NCI-H1930 (cell line): ENCODE measurements around the gene FAM47E.
"Not testable (repeated sequence)": the region's sequence is repeated elsewhere in the genome, so short reads cannot be mapped to it uniquely, and the experiment has no call there.

Experiments
- DNase-seq, 2 experiments: peaks; one replicate each; lab custom pipeline; 2025; lab: John Stamatoyannopoulos, UW

FAM47E gene

DNA sequence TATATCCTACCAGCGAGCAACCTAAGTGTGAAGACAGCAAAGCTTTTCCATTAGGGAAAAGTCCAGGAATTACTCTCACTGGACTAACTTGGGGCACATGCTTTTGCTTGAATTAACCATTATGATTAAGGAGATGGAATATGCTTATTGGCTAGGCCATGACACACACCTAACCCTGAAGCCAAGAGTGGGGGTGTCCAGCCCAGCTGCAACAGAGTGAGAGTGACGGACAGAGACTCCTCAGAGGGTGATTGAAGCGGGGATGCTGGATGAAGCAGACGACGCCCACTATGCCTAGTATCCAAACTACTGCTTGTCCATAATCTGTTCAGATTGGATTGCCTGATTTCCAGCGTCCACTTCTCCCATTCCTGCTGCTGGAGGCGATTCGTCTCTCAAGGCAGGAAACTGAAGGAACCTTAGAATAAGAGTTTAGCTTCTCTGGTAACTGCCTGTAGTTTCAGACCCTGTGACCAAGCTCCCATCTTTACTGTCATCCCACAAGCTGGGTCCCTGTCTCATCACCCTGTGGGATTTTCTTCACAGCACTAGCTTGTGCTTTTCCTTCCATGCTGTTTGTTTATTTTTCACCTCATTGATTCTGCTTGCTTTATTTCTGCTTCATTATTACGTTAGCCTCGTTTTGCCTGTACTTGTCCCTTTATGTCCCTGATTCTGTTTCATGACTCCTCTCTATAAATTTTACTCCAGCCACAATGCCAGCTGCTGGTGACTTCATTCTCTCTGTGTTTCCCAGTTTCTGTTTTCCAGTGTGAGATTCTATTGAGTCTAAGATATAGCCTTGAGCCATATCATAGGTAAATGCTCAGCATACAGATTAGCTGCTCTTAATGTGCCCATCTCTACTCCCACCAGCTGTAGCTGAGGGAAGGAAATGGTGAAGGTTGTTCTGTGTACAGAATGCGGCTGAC is 19.0 kb downstream of the FAM47E start:
- no peak for DNase-seq

- no peak for DNase-seq
Observed at GRCh38 chr4:76271248-76271647, 19.7 kb downstream of the FAM47E start.

DNA sequence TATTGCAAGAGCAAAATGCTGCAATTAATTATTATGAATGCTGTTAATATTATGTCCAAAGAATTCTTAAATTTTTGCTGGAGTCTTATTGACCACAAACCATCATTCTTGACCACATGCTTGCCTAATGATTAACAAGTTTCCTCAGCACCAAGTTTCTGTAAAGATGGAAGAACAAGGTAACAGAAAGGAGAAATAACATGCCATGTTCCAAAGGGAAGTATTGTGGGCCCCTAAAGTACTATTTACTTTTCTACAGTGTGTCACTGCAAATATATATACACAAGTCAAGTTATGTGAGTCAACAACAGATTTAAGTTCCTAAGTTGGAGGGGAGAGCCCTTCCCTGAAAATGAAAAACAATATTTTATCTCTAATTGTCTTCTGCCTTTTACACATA is 20.6 kb downstream of the FAM47E start:
- DNase-seq: no peak

- no peak for DNase-seq
Observed at GRCh38 chr4:76272582-76272981, 21.1 kb downstream of the FAM47E start.

DNA sequence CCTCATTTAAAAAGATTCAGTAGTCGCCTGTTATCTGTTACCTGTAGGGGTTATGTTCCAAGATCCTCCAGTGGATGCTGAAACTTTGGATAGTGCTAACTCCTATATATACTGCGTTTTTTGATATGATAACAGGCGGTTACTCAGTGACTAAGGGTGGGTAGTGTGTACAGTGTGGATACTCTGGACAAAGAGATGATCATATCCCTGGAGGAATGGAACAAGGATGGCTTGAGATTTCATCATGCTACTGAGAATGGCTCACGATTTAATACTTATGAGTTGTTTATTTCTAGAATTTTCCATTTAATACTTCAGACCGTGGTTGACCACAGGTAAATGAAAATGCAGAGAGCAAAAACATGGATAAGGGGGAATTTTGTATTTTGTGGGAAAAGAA is 21.5 kb downstream of the FAM47E start:
- peak in 1 of 2 experiments; percentile 32 for DNase-seq

- DNase-seq: no peak
Observed at GRCh38 chr4:76275486-76276124, 24.1 kb downstream of the FAM47E start.

GRCh38 chr4:76276813-76277212 is 25.3 kb downstream of the FAM47E start:
- no peak for DNase-seq

DNA sequence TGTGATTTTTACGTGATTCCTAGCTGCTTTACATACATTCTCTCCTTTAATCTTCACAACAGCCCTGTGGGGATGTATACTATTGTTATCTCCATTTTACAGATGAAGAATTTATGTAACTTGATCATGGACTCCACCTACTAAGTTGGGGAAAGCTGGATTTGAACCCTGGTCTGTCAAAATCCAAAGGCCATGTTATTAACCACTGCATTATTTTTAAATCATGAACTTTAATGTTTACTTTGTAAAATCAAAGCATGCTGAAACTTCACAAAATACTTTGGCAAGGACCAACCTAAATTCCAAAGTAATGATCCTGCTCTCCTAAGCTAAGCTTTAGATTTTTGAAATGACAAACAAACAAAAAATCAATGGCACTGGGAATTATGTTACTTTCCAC is 26.1 kb downstream of the FAM47E start:
- no peak for DNase-seq

DNA sequence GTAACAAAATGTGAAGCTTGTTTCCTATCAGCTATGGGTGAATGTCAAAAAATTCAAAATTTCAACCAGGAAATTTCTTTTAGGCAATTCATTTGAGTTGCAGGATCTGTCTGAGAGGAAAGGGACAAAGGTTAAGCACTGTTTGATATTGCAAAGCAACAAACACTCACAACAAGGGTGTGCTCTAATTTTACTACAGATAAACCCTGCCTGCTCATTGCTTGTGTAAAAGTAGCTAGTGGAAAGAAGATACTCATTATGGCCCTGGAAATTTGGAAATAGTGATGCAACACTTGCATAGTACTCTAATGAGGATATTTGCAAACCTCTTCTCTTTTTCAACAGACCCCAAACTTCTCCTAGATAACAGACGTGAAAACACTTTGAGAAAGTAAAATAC is 27.1 kb downstream of the FAM47E start:
- no peak for DNase-seq

DNA sequence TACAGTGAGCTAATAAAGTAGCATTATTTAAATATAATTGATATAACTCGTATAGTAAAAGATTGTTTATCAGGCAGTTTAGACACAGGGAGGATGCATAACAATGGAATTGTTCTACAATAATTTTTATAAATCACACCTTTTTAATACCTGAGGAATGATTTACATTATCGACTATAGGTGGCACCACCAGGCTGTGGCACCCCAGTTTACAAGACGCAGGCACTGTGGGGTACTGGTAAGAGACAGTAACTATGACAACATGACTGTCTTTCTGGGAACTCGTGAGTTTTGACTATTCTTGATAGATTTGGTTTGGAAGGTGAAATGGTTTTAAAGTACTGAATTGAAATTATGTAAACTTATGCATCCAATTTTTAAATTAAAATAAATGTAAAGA is 27.9 kb downstream of the FAM47E start:
- no peak for DNase-seq

DNA sequence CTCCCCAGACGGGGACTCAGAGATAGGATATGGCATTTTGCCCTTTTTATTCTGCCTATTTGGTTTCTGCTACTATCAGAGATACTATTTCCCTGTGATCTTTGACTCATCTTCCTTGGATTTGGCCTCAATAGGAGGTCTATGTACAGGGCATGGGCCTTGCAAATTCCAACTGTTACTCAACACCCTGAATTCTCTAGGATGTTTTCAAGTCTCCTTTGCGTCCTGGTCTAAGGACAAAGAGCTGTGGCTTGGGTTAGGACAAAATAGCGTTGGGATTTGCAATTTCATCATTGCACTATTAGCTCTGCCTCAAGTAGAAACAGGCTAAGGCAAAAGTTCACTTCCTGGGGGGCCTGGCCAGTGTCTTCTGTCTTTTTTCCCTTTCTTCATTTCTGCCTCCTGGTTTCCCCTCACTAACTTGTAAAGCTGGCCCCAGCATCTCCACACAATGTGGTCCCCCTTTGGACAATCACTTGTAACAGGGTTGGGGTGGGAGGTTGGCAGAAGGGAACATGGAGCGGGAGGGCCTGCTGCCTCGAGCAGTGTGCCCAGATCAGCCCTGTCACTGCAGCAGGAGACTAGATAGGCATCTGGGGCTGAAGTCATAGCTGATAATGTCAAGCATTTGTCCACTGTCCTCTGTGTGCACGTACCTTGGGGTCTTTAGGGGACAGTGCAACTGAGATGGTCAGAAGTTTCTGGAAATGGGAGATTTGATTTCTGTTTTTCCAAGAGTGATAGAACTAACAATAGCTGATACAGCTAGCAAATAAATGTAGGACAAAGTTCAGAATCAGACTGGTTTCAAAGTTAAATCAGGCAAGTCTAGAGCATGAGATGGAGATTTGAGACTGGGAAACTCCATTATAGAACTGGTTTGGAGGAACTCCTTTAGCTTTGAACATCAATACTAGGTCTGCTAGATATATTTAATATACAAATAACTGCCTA is 29.2 kb downstream of the FAM47E start:
- no peak for DNase-seq

GRCh38 chr4:76281594-76281993 is 30.1 kb downstream of the FAM47E start:
- DNase-seq: not testable (repeated sequence)

GRCh38 chr4:76282941-76283689 is 31.6 kb downstream of the FAM47E start:
- DNase-seq: no peak

GRCh38 chr4:76283900-76284299 is 32.4 kb downstream of the FAM47E start:
- no peak for DNase-seq

GRCh38 chr4:76287811-76288210 is 36.3 kb downstream of the FAM47E start:
- not testable (repeated sequence) for DNase-seq

GRCh38 chr4:76292730-76293129 is 41.2 kb downstream of the FAM47E start:
- no peak for DNase-seq

GRCh38 chr4:76293772-76294171 is 42.3 kb downstream of the FAM47E start:
- no peak for DNase-seq

DNA sequence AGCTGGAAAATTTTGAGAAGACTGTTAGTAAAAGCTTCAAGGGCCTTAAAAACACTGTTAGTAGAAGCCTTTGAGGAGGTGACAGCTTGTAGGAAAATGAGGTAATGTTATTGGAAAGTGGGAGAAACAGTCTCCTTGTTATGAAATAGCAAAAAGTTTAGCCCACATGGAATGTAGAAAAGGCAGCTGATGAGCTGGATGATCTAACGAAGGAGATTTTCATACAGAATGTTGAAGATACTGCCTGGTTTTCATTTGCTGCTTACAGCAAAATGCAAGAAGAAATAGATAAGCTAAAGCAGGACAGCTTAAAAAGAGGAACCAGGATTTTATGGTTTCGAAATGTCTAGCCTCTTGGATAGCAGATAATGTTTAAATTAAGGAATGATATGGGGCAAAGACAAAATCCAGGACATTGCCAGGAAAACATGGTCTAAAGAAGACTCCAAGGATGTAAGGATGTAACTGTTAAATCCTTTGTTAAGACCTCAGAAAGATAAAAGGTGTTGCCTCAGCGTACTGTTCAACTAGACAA is 44.8 kb downstream of the FAM47E start:
- no peak for DNase-seq

DNA sequence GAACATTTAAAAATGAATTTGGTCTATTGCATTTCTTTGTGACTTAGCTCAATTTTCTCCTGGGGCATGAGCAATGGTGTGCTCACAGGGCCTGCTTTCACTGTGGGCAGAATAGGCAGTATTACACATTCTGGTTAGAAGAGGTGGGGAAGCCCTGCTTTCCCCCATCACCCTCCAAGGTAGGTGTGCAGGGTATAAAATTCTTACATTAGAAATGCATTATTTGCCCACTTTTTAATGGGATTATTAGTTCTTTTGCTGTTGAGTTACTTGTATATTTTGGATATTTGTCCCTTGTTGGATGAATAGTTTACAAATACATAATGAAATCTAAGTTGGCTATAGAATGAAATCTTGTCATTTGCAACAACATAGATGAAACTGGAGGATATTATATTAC is 46.7 kb downstream of the FAM47E start:
- DNase-seq: no peak

DNA sequence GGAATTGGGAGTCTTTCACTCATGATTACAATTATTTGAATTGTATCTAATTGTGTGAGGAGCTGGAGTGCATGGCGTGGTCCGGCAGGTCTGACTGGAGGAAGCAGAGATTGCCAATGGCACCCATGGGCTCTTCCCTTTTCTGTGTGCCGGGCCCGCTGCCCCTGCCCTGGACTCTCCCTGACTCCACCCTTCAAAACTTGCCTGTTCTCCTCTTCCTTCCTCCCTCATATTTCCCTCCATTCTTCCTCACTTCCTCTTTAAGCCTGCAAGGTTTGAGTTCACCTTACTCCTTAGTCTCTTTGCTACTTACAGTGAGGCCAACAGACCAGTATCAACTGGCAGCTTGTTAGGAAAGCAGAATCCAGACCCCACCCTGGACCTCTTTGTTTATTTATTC is 48.5 kb downstream of the FAM47E start:
- no peak for DNase-seq

DNA sequence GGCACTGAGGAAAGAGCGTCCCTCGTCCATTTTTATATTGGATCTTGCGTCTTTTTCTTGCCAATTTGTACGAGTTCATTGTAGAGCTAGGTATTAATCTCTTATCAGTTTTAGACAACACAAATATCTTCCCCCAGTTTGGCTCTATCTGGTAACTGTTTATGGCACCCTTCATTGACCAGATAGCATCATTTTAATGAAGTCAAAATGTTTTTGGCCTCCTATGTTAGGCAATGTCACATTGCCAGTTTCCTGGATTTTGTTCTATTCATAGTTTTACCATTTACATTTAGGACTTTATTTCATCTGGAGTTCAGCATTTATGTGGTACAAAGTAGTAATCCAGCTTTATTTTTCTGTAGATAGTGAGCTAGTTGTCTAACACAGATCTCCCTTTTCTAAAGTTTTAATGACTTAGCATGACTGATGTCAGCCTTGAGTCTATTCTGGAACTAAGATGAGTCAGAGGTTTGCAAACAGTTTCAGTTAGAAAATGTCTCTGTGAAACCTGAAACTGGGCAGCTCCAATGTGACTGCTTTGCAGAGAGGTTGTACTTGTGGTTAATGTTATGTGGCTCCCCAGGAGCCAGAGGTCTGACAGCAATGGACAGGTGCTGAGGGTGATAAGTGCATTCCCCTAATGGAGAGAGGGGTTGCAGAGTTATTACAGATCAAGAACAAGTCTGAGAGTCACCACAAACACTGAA is 49.7 kb downstream of the FAM47E start:
- DNase-seq: peak in 1 of 2 experiments; percentile 29
